GM12878 (cell line): Measurements from ENCODE around the gene MATN1. TPM values are rescaled to one million over a fixed set of nuclear protein-coding genes. Genes with fewer than 3 reads are reported as not detected.
A peak's percentile ranks its signal among the peaks of the same experiment; 100 is the strongest.

Source experiments
- BACH1 ChIP-seq: fragments of 450-650 bp; IDR thresholded peaks from 2 replicates; pipeline ENCODE4 v1.6.1; 2017; ENCODE audit warnings: mild to moderate bottlenecking, borderline replicate concordance
- BMI1 ChIP-seq: fragments of 450-650 bp; IDR thresholded peaks from 2 replicates; pipeline ENCODE4 v1.6.1; 2016; ENCODE audit warnings: mild to moderate bottlenecking, moderate library complexity, borderline replicate concordance
- CHD4 ChIP-seq: fragments of 200-600 bp; sonication (generic); IDR thresholded peaks from 2 replicates; pipeline ENCODE4 v1.6.1; 2016; ENCODE audit warnings: mild to moderate bottlenecking
- CREM ChIP-seq: IDR thresholded peaks from 2 replicates; pipeline ENCODE4 v1.6.1; 2014; ENCODE audit warnings: antibody characterized with exemption, low read depth
- IRF3 ChIP-seq: fragments of 450-650 bp; IDR thresholded peaks from 2 replicates; pipeline ENCODE4 v1.6.1; 2014; ENCODE audit warnings: mild to moderate bottlenecking
- KDM1A ChIP-seq: fragments of 200-600 bp; sonication (generic); IDR thresholded peaks from 2 replicates; pipeline ENCODE4 v1.6.1; 2016; ENCODE audit warnings: borderline replicate concordance
- MTA3 ChIP-seq: IDR thresholded peaks from 2 replicates; pipeline ENCODE4 v1.6.1; 2012; ENCODE audit warnings: low read length, inconsistent platforms, borderline replicate concordance
- NFXL1 ChIP-seq: fragments of 450-650 bp; IDR thresholded peaks from 2 replicates; pipeline ENCODE4 v1.6.1; 2017; ENCODE audit warnings: antibody characterized with exemption, mild to moderate bottlenecking, borderline replicate concordance
- NR2C2 ChIP-seq: IDR thresholded peaks from 2 replicates; pipeline ENCODE4 v1.6.1; 2011; ENCODE audit warnings: borderline replicate concordance, low read depth; ENCODE audit not compliant: control insufficient read depth, insufficient read length
- NR2F1 ChIP-seq: fragments of 450-650 bp; conservative IDR thresholded peaks from 2 replicates; pipeline ENCODE4 v1.6.1; 2017; ENCODE audit warnings: mild to moderate bottlenecking
- PBX3 ChIP-seq: IDR thresholded peaks from 2 replicates; pipeline ENCODE4 v1.6.1; 2011; ENCODE audit warnings: mild to moderate bottlenecking, low read depth, low read length, moderate library complexity; ENCODE audit not compliant: insufficient replicate concordance
- PKNOX1 ChIP-seq: fragments of 450-650 bp; IDR thresholded peaks from 2 replicates; pipeline ENCODE4 v1.6.1; 2016; ENCODE audit warnings: mild to moderate bottlenecking
- POLR2AphosphoS5 ChIP-seq: IDR thresholded peaks from 2 replicates; pipeline ENCODE4 v1.6.1; 2011; ENCODE audit warnings: mild to moderate bottlenecking, low read length, inconsistent platforms
- RELA ChIP-seq: fragments of 450-650 bp; IDR thresholded peaks from 2 replicates; pipeline ENCODE4 v1.8.0; 2014; ENCODE audit warnings: borderline replicate concordance; ENCODE audit not compliant: partially characterized antibody
- RUNX3 ChIP-seq: IDR thresholded peaks from 2 replicates; pipeline ENCODE4 v1.6.1; 2012; ENCODE audit warnings: low read length, inconsistent platforms
- SP1 ChIP-seq: IDR thresholded peaks from one replicate; pipeline ENCODE4 v1.6.1; 2011; ENCODE audit warnings: low read depth, low read length
- TBL1XR1 ChIP-seq: IDR thresholded peaks from 2 replicates; pipeline ENCODE4 v1.6.1; 2012; ENCODE audit warnings: low read depth, low read length, improper control_type of control experiment
- ZNF384 ChIP-seq: IDR thresholded peaks from 2 replicates; pipeline ENCODE4 v1.6.1; 2012; ENCODE audit warnings: low read depth, mild to moderate bottlenecking, low read length, improper control_type of control experiment, borderline replicate concordance
- ZSCAN29 ChIP-seq: fragments of 450-650 bp; IDR thresholded peaks from 2 replicates; pipeline ENCODE4 v1.6.1; 2017; ENCODE audit warnings: mild to moderate bottlenecking, moderate library complexity
- ZZZ3 ChIP-seq: IDR thresholded peaks from 2 replicates; pipeline ENCODE4 v1.6.1; 2011; ENCODE audit warnings: low read depth; ENCODE audit not compliant: control insufficient read depth, insufficient read length
- polyA plus RNA-seq, 11 experiments: library from polyadenylated mRNA; depleted of rRNA in 4 of 11; unstranded in 6 of 11; stranded (reverse) in 5 of 11; fragments of >200 nt; fragmentation: Nextera tagmentation in 4 of 11; fragmentation: Illumina TruSeq in 1 of 11; extraction: Ambion mirVana in 4 of 11; extraction: Trizol in 1 of 11; gene quantifications; 1 replicate in 1 of 11; 2 replicates in 10 of 11; pipeline versions ENCODE4 v1.2.1 to v1.2.3, GENCODE V29; 2011 to 2016; ENCODE audit warnings: inconsistent platforms in 2 of 11, missing spikeins in 2 of 11, low read depth in 1 of 11
- total RNA-seq, 4 experiments: library from RNA; depleted of rRNA in 3 of 4; stranded (reverse); fragments of >200 nt in 3 of 4; fragmentation: Illumina TruSeq in 1 of 4; extraction: Trizol in 1 of 4; gene quantifications; 2 replicates each; pipeline versions ENCODE4 v1.2.1 to v1.2.3, GENCODE V29; 2013 to 2021
- TF ChIP-seq, protein P1 (sequence below): fragments of 450-650 bp; IDR thresholded peaks from 2 replicates; pipeline ENCODE4 v1.6.1; 2017; ENCODE audit warnings: borderline replicate concordance
- TF ChIP-seq, protein P2 (sequence below): fragments of 450-650 bp; IDR thresholded peaks from 2 replicates; pipeline ENCODE4 v1.6.1; 2017; ENCODE audit warnings: mild to moderate bottlenecking, moderate library complexity

MATN1 gene
- total and polyA plus RNA-seq, 10 of the 15 experiments (the other 5 are each of a cell fraction or from before 2014, with no cell fraction given), result 0.04 to 0.50 (median 0.10) TPM; not detected in 1

DNA sequence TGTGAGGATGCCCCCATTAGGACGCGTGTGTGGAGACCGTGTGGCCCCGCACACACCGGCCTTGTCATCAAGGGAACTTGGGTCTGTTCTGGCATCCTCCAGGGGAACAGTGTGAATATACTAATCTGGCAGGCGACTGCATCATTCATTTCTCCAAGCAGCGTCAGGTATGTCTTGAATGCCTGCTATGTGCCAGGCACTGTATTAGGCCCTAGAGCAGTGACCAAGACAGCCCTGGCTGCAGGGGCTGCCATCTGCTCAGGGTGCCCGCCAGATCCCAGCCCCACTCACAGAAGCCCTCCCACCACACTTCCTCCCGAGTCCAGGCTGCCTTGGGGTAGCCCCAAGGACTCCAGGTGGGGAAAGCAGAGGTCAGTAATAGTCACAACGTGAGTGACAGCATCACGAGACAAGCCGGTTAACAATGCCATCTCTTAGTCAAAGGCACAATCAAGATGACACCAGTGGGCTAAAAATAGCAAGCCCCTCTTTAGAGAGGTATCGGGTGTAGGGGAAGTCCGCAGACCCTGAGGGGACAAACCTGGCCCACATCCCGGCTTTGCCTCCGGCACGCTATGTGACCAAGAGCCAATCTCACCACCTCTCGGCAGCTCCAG is 41.7 kb upstream of the MATN1 start (continued):
- TF ChIP-seq, protein P1, sequence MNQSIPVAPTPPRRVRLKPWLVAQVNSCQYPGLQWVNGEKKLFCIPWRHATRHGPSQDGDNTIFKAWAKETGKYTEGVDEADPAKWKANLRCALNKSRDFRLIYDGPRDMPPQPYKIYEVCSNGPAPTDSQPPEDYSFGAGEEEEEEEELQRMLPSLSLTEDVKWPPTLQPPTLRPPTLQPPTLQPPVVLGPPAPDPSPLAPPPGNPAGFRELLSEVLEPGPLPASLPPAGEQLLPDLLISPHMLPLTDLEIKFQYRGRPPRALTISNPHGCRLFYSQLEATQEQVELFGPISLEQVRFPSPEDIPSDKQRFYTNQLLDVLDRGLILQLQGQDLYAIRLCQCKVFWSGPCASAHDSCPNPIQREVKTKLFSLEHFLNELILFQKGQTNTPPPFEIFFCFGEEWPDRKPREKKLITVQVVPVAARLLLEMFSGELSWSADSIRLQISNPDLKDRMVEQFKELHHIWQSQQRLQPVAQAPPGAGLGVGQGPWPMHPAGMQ, result no peak
- TF ChIP-seq NR2C2, result no peak
- no peak for TF ChIP-seq KDM1A
- TF ChIP-seq, protein P2, sequence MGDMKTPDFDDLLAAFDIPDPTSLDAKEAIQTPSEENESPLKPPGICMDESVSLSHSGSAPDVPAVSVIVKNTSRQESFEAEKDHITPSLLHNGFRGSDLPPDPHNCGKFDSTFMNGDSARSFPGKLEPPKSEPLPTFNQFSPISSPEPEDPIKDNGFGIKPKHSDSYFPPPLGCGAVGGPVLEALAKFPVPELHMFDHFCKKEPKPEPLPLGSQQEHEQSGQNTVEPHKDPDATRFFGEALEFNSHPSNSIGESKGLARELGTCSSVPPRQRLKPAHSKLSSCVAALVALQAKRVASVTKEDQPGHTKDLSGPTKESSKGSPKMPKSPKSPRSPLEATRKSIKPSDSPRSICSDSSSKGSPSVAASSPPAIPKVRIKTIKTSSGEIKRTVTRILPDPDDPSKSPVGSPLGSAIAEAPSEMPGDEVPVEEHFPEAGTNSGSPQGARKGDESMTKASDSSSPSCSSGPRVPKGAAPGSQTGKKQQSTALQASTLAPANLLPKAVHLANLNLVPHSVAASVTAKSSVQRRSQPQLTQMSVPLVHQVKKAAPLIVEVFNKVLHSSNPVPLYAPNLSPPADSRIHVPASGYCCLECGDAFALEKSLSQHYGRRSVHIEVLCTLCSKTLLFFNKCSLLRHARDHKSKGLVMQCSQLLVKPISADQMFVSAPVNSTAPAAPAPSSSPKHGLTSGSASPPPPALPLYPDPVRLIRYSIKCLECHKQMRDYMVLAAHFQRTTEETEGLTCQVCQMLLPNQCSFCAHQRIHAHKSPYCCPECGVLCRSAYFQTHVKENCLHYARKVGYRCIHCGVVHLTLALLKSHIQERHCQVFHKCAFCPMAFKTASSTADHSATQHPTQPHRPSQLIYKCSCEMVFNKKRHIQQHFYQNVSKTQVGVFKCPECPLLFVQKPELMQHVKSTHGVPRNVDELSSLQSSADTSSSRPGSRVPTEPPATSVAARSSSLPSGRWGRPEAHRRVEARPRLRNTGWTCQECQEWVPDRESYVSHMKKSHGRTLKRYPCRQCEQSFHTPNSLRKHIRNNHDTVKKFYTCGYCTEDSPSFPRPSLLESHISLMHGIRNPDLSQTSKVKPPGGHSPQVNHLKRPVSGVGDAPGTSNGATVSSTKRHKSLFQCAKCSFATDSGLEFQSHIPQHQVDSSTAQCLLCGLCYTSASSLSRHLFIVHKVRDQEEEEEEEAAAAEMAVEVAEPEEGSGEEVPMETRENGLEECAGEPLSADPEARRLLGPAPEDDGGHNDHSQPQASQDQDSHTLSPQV, result no peak
- TF ChIP-seq BACH1, result peak; percentile 89; the same call in 1 of the 2 replicates
- TF ChIP-seq PBX3, result peak; percentile 89
- TF ChIP-seq NR2F1, result peak; percentile 93
- no peak for TF ChIP-seq CHD4
- TF ChIP-seq CREM, result peak; percentile 93
- TF ChIP-seq MTA3, result no peak
- peak; percentile 69 for TF ChIP-seq SP1
- no peak for TF ChIP-seq ZSCAN29
- TF ChIP-seq POLR2AphosphoS5, result no peak; the same call in none of the 2 replicates
- peak; percentile 99 for TF ChIP-seq RELA
- no peak for TF ChIP-seq RUNX3
- TF ChIP-seq BMI1, result peak; percentile 73; the same call in 1 of the 2 replicates
- TF ChIP-seq NFXL1, result no peak
- TF ChIP-seq ZZZ3, result no peak
- no peak for TF ChIP-seq IRF3
- TF ChIP-seq ZNF384, result no peak
- peak; percentile 96 for TF ChIP-seq PKNOX1
- peak; percentile 77 for TF ChIP-seq TBL1XR1
